ENCODE data around the gene SACM1L. TPM values are rescaled to one million over a fixed set of nuclear protein-coding genes. Genes with fewer than 3 reads are reported as not detected.

SACM1L gene
- total and polyA plus RNA-seq, 2 experiments from 2014 or later = 32.8 to 37.5 TPM

GRCh38 chr3:45677841-45678240, 11.4 kb upstream of the SACM1L start:
- H3K27ac ChIP-seq = peak overlapping the region; percentile 98
- no peaks in the 10 kb centered on the region for H3K9me3 ChIP-seq (ENCODE audit: low read depth)
- H3K27me3 ChIP-seq = no peaks in the 10 kb centered on the region
- TF ChIP-seq CTCF (IDR thresholded peaks at IDR 0.05; ENCODE audit: low read depth, low read length) = no peak
- no peak for DNase-seq (ENCODE audit: low read depth in 1 of 2, low spot score in 1 of 2)
- H3K4me3 ChIP-seq = no peak overlapping the region
- no peaks in the 10 kb centered on the region for H3K36me3 ChIP-seq
- peaks cover 27% of the 10 kb centered on the region for H3K4me1 ChIP-seq (ENCODE audit: low read depth)

DNA sequence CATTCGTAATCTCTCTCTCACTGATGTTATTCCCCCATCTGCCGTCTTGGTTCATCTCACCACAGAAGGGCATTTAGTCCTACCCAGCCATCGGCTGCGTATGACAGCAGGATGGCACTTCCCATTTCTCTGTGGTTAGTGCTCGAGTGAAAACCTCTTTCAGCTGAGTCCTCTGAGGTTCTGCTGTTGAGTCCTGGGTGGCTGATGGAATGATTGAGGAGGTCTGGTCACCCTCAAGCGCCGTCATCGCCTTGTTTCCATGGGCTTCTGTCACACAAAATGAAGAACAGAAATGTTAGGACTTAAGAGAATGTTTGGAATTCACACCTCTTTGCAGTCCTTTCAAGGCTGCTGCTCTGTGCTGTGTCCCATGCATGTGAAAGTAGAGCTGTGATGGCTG, 9.4 kb upstream of the SACM1L start:
- TF ChIP-seq CTCF (IDR thresholded peaks at IDR 0.05; ENCODE audit: low read depth, low read length) = no peak
- Histone ChIP-seq H3K9me3 (ENCODE audit: low read depth) (no peaks in the 10 kb centered on the region), H3K4me3 (no peak overlapping the region), H3K27ac (peak overlapping the region; percentile 98), H3K36me3 (no peaks in the 10 kb centered on the region), H3K4me1 (ENCODE audit: low read depth) (peaks cover 27% of the 10 kb centered on the region), H3K27me3 (no peaks in the 10 kb centered on the region)
- DNase-seq (ENCODE audit: low read depth in 1 of 2, low spot score in 1 of 2) = peak in 1 of 2 donors; percentile 87

- Histone ChIP-seq H3K27me3 (no peaks in the 10 kb centered on the region), H3K4me3 (no peak overlapping the region), H3K36me3 (no peaks in the 10 kb centered on the region), H3K4me1 (ENCODE audit: low read depth) (peaks cover 24% of the 10 kb centered on the region), H3K9me3 (ENCODE audit: low read depth) (no peaks in the 10 kb centered on the region), H3K27ac (peak overlapping the region; percentile 98)
- no peak for TF ChIP-seq CTCF (IDR thresholded peaks at IDR 0.05; ENCODE audit: low read depth, low read length)
- DNase-seq (ENCODE audit: low read depth in 1 of 2, low spot score in 1 of 2) = no peak
Measured at GRCh38 chr3:45681221-45681620, 8.0 kb upstream of the SACM1L start.

- Histone ChIP-seq H3K4me1 (ENCODE audit: low read depth) (peaks cover 20% of the 10 kb centered on the region), H3K4me3 (no peak overlapping the region), H3K27me3 (no peaks in the 10 kb centered on the region), H3K9me3 (ENCODE audit: low read depth) (no peaks in the 10 kb centered on the region), H3K36me3 (no peaks in the 10 kb centered on the region), H3K27ac (peak overlapping the region; percentile 98)
- no peak for TF ChIP-seq CTCF (IDR thresholded peaks at IDR 0.05; ENCODE audit: low read depth, low read length)
- no peak for DNase-seq (ENCODE audit: low read depth in 1 of 2, low spot score in 1 of 2)
Measured at GRCh38 chr3:45681846-45682245, 7.3 kb upstream of the SACM1L start.

DNA sequence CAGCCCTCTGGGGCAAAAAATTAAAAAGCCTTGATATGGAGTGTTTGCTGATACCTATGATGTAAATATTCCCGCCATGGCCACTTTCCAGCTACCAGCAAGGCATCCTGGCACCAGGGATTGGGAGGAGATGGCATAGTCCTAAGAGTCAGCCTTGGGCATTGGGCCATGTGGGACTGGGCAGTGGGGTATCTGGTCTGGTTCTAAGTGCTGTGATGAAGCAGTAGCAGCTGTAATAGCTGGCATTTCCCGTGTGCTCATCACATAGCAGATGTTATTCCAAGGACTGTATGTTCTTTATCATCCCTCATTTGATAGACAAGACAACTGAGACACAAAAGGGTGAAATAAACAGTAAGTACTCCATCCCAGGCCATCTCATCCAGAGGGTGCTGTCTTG, 6.9 kb upstream of the SACM1L start:
- Histone ChIP-seq H3K36me3 (no peaks in the 10 kb centered on the region), H3K9me3 (ENCODE audit: low read depth) (no peaks in the 10 kb centered on the region), H3K4me1 (ENCODE audit: low read depth) (peaks cover 20% of the 10 kb centered on the region), H3K27ac (peak overlapping the region; percentile 98), H3K27me3 (no peaks in the 10 kb centered on the region), H3K4me3 (no peak overlapping the region)
- DNase-seq (ENCODE audit: low read depth in 1 of 2, low spot score in 1 of 2) = no peak
- no peak for TF ChIP-seq CTCF (IDR thresholded peaks at IDR 0.05; ENCODE audit: low read depth, low read length)

DNA sequence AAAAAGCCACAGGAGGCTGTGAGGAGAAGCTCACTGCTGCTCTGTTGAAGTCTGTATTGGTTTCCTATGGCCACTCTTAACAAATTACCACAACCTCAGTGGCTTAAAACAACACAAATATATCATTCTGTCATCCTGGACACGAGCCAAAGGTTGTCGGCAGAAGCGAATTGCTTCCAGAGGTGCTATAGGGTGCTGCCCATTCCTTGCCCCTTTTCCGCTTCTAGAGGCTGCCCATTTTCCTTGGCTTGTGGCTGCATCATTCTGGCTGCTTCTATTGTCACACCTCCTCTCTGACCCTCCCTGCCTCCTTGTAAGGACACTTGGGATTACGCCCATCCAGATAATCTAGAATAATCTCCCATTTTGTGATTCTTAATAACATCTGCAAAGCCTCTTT, 6.4 kb upstream of the SACM1L start:
- H3K4me3 ChIP-seq = no peak overlapping the region
- H3K36me3 ChIP-seq = no peaks in the 10 kb centered on the region
- H3K27ac ChIP-seq = no peak overlapping the region
- H3K27me3 ChIP-seq = no peaks in the 10 kb centered on the region
- TF ChIP-seq CTCF (IDR thresholded peaks at IDR 0.05; ENCODE audit: low read depth, low read length) = no peak
- no peak for DNase-seq (ENCODE audit: low read depth in 1 of 2, low spot score in 1 of 2)
- H3K4me1 ChIP-seq (ENCODE audit: low read depth) = peaks cover 20% of the 10 kb centered on the region
- H3K9me3 ChIP-seq (ENCODE audit: low read depth) = no peaks in the 10 kb centered on the region
